NCI-H748 (cell line): ENCODE results near the gene MIAT.

Experiments
- DNase-seq: peaks from one replicate; lab custom pipeline; 2025; ENCODE audit not compliant: unreplicated experiment; lab: John Stamatoyannopoulos, UW

MIAT gene

DNA sequence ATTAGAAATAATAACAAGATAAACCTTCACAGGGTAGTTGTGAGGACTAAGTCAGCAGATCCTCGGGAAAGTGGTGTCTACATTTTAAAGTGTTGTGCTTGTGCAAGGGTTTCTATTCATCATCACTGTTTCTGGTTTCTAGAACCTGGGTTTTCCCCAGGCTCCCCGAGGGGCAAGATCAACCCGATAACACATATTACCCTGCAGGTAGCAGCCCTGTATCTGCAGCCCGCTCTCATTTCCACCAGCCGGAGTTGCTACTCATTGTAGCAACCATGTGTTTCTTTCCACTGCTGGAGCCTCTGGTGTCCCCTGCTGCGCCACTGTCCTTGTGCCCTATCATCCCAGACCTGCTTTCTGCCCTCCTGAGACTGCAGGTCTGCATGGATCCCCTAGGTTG is 67.0 kb downstream of the MIAT start:
- no peak for DNase-seq

DNA sequence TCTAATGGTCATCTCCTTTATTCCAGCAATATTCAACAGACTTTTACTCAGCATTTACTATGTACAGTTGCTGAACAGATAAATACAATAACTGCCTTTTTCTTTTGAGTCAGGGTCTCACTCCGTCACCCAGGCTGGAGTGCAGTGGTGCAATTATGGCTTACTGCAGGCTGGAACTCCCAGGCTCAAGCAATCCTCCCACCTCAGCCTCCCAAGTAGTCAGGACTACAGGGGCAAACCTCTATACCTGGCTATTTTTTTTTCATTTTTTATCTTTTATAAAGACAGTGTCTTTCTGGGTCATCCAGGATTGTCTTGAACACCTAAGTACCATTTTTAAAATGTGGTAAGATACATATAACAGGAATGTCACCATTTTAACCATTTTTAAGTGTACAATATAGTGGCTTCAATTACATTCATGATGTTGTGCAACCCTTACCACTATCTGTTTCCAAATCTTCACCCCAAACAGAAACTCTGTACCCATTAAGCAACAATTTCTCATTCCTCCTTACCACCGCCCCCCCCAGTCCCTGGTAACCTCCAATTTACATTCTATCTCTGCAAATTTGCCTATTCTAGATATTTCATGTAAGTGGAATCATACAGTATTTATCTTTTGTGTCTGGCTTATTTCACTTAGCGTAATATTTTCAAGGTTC is 67.8 kb downstream of the MIAT start:
- DNase-seq = no peak
